GM21619 (cell line): ENCODE results near the gene APOBEC3G.

ENCODE experiments used
- ATAC-seq: cut with Tn5 transposase; IDR thresholded peaks from one replicate; pipeline ENCODE4 v1.9.1; 2021; ENCODE audit not compliant: unreplicated experiment

APOBEC3G gene

DNA sequence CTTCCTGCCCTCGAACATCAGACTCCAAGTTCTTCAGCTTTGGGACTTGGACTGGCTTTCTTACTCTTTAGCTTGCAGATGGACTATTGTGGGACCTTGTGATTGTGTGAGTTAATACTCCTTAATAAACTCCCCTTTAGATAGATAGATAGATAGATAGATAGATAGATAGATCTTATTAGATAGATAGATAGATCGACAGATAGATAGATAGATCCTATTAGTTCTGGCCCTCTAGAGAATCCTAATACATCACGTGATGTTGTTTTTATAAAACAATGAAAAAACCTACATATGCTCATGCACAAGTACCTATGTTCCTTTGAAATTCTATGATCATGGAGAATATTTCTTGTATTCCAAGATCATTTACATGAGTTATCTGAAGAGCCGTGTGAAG lies 43.9 kb downstream of the APOBEC3G start:
- ATAC-seq, result no peak

DNA sequence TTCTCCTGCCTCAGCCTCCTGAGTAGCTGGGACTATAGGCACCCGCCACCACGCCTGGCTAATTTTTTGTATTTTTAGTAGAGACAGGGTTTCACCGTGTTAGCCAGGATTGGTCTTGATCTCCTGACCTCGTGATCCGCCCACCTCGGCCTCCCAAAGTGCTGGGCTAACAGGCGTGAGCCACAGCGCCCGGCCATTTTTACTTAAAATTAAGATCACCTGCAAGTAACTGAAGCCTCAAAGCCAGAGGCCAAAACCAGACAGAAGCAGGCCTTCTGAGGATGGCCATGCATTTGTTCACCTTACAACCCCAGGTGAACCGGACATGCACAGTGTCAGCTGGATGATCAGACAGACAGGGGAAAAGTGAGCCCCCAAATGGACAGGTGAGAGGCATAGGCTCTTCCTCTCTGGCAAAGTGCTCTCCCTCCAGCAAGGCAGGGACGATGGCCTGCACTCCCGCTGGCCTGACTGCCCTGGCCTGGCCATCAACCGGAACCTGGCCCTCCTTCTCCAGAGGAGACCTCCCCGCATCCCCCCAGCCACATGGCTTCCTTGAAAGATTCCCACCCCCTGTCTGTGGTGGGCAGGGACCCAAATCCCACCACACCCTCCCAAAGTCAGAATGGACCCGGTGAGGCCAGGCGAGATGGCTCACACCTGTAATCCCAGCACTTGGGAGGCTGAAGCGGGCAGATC lies 45.8 kb downstream of the APOBEC3G start:
- ATAC-seq, result no peak

DNA sequence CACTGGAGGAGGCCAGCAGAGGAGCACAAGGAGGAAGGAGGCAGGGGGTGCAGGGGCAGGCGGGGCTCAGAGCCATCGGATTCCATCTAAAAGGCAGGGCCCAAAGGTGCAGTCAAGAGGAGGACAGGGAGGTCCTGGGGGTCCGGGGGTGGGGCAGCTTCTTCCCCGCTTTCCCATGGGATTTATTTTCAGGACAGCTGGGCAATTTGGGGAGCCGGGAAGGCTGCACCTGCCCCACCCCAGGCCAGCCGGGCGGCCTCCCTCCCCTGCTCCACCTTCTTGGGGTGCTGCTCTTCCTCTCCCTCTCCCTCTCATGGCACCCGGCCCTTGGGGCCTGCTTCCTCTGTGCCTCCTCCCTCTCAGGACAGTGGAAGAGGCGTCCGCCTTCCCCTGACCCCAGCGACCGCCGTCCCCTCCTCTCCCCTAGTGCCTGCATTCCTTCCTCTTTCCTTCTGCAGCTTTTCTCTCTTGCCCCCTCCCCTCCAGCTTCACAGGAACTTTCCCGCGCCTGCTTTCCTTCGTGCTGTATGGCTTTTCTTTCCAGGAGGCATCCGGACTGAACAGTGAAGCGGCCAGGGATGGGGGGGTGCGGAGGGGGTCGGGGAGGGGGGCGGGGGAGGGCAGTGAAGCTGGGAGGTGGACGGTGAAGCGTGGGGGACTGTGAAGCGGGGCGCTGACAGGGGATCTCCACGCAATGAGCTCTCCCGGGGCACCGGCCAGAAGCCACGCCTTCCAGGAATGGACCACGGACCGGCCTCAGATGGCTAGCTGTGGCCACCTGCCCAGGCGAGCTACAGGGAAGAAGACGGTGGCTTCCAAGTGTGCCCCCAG lies 46.9 kb downstream of the APOBEC3G start:
- no peak for ATAC-seq

DNA sequence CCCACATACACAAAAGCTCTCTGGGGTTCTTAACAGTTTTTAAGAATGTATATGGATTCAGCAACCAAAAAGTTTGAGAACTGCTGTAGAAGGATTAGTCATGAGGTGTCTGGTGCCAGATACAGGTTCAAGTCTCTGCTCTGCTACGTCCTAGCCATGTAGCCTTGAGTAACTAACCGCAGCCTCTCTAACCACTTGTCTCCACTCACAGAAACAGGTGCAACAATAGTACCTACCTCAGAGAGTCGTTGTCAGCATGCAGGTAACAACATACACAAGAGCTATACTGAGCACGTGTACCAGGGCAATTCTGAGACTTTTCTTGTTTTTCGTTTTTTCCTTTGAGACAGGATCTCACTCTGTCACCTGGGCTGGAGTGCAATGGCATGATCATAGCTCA lies 48.5 kb downstream of the APOBEC3G start:
- no peak for ATAC-seq

DNA sequence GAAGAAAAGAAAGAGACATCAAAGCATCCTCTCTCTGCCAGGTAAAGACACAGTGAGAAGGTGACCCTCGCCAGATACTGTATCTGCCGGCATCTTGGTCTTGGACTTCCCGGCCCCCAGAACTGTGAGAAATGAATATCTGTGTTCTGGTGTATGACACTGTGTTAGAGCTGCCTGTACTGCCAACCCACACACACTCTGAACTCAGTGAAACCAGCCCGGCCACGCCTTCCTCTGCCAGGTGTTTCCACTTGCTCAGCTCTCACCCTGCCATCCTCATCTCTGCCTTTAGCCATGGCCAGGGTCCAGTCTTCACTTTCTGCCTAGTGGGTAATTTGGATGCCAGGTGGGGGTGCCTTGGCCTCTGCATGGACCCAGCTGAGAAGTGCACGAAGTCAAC lies 51.4 kb downstream of the APOBEC3G start:
- ATAC-seq, result no peak

DNA sequence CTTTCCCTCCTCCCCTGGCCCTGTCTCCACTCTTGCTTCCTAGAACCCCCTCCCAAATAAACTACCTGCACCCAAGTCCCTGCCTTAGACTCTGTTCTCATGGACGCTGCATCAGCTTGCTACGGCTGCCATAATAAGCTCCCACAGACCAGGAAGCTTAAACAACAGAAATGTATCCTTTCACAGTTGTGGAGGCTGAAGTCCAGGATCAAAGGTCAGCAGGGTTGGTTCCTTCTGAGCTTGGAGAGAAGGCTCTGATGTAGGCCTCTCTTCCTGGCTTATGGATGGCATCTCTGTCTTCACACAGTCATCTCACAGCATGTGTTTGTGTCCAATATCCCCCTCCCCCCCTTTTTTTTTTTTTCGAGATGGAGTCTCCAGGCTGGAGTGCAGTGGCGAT lies 52.0 kb downstream of the APOBEC3G start:
- no peak for ATAC-seq

DNA sequence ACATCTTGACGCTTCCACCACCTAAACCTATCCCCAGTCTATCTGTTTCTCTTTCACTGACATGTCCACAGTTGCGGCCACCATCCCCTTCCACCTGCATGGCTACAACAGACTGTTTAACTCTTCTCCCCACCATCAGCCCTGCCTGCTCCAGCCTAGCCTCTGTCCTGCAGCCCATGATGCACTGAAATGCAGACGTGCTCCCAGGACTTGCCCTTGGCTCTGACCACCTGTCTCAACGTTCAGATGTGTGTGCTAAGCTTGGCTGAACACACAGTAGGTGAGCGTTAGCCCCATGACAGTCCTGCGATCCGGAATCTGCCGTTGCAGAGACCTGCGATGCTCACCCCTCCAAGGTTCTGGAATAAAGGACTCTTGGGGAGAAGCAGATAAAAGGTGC lies 52.7 kb downstream of the APOBEC3G start:
- no peak for ATAC-seq

DNA sequence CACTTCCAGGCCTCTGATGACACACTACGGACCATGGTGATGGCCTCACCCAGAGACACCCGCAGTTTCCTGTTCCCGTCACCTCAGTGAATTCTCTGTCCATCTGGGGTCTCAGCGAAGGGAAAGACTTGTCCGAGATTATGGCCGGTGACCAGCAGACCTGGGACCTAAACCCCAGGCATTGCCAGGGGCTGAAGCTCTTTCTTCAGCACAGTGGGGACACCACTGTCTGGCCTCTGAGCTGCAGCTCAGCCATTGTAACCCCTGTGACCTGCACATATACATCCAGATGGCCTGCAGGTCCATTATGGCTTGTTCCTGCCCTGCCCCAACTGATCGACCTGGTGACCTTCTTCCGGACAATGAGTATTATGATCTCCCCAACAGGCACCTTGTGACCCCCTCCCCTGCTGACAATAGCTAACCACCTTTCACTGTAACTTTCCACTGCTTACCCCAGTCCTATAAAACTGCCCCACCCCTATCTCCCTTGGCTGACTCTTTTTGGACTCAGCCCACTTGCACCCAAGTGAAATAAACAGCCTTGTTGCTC lies 53.2 kb downstream of the APOBEC3G start:
- ATAC-seq, result no peak

DNA sequence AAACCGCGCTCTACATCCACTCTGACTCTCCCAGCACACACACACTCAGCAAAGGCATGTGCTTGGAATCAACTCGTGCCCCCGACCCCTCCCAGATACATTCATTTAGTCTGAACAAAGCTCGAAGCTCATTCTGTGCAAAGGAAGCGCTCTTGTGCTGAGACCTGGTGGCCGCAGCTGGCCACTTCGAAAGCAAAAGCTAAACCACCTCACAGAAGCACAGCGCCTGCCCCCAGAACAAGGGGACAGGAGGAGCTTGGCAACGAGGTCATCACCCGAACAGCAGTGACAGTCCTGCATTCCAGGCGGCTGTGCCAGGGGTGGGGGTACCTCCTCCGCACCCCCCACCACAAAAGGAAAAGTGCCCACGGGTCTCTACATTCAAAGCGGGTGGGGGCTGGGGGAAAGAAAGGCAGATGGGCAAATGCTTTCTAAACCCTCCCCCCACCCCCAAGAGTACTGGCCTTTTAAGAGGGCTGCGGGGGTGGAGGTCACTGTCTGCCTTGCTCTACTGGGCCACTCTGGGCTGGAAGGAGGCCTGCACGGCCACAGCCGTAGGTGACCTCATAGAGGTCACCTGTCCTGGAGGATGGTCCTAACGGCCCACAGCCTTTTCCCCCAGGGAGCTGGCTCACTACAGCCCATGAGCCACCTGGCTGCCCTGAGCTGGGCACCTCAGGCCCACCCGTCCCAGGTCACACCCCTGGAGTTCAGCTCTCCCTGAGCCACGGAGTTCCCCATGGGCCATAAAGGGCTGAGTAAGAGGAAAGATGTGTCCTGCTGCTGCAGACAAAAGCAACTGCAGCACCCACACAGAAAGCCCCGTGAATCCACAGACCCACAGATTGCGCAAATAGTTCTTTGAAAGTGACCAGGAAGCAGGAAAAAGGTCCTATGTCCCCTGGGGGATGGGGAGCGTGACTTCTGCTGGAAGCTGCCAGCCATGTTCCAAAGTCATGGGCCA lies 54.1 kb downstream of the APOBEC3G start:
- no peak for ATAC-seq

DNA sequence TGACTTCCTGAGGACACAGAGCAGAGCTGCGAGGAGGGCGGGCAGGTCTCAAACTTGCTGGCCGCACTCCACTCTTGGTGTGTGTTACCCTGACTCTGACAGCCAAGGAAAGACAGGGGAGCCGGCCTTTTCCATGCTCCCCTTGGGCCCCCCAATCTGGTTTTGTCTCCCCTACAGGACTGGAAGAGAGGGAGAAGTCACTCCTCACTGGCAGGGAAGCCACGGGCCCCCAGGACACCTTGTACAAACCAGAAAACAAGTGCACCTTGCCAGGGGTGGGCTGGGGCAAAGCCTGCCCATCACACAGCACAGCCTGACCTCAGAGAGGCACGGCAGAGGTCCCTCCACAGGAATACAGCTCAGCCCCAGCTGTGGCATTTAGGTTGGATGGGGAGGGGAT lies 55.2 kb downstream of the APOBEC3G start:
- no peak for ATAC-seq

DNA sequence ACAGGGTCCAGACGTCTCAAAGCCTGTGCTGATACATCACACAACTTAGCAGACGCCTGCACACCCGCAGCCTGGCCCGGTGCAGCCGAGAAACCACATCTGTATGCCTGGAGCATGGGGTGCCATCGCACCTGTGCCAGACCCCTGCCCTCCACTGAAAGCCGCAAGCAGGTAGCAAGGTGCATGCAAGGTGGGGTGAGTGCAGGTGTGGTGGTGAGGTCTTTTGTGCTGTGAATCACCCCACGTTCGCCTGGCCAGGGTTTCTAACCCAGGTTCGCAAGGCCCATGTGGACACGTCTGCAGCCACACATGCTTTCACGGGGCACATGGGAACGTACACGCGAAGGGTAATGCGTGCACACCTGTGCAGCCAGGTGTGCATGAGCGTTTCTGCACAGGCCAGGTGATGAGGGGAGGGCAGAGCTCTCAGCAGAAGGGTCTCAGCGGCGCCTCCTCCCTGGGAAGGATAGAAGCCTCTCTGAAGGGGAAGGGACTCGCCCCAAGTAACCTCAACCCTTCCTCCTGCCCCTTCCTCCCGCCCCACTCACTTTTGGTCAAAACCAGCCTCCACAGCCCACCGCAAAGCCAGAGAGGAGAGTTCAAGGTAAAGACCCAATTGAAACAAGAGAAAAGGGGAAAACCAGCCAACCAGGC lies 55.9 kb downstream of the APOBEC3G start:
- no peak for ATAC-seq

DNA sequence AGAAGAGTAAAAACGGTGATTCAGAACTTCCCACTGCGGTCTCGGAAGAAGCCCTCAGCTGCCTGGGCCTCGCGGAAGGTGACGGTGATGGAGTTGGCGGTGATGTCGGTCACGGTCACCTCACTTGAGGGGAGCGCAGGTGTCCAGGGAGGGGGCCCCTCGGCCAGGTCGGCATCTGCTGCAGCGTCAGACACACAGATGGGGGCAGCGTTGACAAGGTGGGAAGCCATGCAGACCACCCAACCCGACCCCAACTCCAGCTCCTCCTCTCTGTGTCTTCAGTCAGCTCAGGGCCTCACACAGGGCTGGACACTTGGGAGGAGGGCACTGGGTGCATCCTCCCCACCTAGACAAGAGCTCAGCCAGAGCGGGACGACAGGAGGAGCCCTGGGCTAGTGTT lies 56.8 kb downstream of the APOBEC3G start:
- no peak for ATAC-seq

DNA sequence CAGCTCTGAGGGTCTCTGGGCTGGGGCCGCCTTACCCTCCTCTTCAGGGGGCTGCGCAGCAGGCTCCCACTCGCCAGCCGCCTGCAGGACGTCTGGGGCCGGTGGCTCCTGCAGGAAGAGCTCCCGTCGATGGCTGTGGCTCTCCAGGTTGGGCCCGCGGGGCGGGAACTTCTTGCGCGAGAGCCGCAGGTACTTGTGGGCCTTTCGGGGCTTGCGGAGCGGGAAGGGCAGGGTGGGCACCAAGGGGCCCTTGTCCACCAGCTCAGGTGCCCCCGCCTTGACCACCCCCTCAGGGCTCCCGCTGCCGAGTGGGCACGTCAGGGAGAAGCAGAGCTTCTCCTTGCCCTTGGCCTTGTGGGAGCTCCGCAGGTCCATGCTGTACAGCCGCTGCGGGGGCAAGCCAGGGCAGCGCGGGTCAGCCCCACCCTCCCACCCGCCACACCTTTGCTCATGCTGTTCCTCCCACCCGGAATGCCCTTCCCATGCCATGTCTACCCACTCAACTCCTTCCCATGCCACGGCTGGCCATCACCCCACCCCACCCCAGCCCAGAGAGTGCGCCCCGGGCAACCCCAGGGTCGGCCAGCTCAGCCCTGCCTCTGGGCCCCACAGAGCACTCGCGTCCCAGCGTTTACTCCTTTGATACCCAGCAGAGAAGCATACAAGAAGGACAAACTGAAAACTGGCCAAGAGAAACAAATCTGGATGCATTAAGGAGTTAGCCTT lies 57.5 kb downstream of the APOBEC3G start:
- no peak for ATAC-seq

DNA sequence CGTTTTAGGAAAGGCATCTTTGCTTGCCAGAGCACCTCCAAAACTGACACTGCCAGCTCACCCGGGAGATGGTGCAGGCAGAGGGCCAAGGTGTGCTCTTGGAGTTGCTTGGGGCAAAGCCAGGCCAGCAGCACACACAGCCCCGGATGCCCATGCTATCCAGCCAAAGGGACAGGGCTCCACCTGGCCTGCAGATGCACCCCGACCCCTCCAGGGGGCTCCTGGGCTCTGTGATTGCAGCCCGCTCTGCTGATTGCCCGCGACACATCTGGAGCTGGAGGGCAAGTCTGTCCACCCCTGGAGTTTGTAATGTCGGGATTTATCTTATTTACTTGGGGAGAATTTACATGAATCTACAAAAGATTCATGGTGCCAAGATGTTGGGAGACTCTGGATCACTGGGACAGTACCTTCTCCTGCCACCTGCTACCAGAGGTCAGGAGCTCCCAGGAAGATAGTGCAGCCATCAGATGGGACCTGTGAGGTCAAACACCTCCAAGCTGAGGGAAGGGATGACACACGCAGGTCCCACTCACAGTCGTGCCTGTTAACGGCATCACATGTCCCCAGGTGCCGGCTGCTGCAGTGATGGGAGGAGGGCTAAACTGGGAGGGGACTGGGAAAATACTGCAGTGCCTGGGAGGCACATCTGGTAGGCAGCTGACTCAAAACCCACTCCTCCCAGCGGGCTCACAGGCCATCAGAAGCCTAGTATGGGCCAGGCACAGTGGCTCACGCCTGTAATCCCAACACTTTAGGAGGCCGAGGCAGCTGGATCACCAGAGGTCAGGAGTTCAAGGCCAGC lies 58.2 kb downstream of the APOBEC3G start:
- no peak for ATAC-seq

DNA sequence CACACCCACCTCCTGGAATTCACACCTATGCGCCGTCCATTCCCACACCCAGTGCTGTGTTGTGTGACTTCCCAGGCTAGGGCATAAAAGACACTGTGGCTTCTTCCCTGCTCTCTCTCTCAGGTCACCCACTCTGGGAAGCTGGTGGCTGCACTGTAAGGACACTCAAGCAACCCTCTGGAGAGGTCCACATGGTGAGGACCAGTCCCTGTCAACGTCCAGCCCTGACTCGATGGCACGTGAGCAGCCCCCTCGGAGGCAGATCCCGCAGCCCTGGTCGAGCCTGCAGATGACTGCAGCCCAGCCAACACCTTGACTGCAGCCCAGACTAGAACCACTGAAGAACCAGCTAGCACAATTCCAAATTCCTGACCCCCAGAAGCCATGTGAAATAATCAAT lies 59.2 kb downstream of the APOBEC3G start:
- ATAC-seq, result no peak
